Measurements from ENCODE around the gene AGK. TPM values are rescaled to one million over a fixed set of nuclear protein-coding genes. Genes with fewer than 3 reads are reported as not detected.

Gene AGK
- polyA plus RNA-seq, 2 of the 4 experiments (the other 2 are of a cell fraction): 29.6 to 63.5 TPM

- H3K4me2 ChIP-seq: no peak overlapping the region
- POLR2A ChIA-PET: no interaction called here
- WGBS (ENCODE audit: missing lambda C conversion rate): 89% methylated on average over 4 of the region's 4 CpGs
- H3K27ac ChIP-seq: no peak overlapping the region
- TF ChIP-seq CBX8 (IDR thresholded peaks at IDR 0.05): no peak
- TF ChIP-seq MAZ (IDR thresholded peaks at IDR 0.05; ENCODE audit: borderline replicate concordance, low read depth, low read length): no peak
- TF ChIP-seq FOXS1 (CRISPR knock-in tag; IDR thresholded peaks at IDR 0.05): no peak
- H3K9me3 ChIP-seq: no peaks in the 10 kb centered on the region
- CTCF ChIA-PET: interaction anchor here (0.9 to 1.0 kb wide), 2 partner anchors 17 to 24 kb away, joined by 3 read pairs; no protein-coding TSS in a partner anchor
- no peak overlapping the region for H3K4me3 ChIP-seq
- no peaks in the 10 kb centered on the region for H3K4me1 ChIP-seq
- DNase-seq (ENCODE audit: low read depth in 1 of 2, low spot score in 1 of 2) (no peak), ATAC-seq (no peak), FAIRE-seq (no peak)
These were observed 79.4 kb downstream of the AGK start for GRCh38 chr7:141630621-141631020.

GRCh38 chr7:141631525-141631924 is 80.3 kb downstream of the AGK start:
- FAIRE-seq: no peak

More at GRCh38 chr7:141631525-141631924, 80.3 kb downstream of the AGK start:
- Histone ChIP-seq H3K4me2 (no peak overlapping the region), H3K4me1 (no peaks in the 10 kb centered on the region), H3K27ac (no peak overlapping the region), H3K9me3 (no peaks in the 10 kb centered on the region), H3K4me3 (no peak overlapping the region)
- ChIA-PET CTCF (interaction anchor here (0.9 to 1.1 kb wide), 2 partner anchors 16 to 98 kb away, joined by 3 read pairs; no protein-coding TSS in a partner anchor), POLR2A (no interaction called here)
- TF ChIP-seq E2F6 (IDR thresholded peaks at IDR 0.05; ENCODE audit: borderline replicate concordance, low read depth): no peak
- no peak for TF ChIP-seq JUNB (IDR thresholded peaks at IDR 0.05)
- no peak for TF ChIP-seq RARB (CRISPR knock-in tag; IDR thresholded peaks at IDR 0.05)
- TF ChIP-seq NFE2L2 (conservative IDR thresholded peaks at IDR 0.05; ENCODE audit: low read length): no peak
- TF ChIP-seq PBX3 (IDR thresholded peaks at IDR 0.05): no peak
- TF ChIP-seq ZFP36 (IDR thresholded peaks at IDR 0.05; ENCODE audit: borderline replicate concordance, partially characterized antibody): no peak
- TF ChIP-seq POLR2AphosphoS2 (conservative IDR thresholded peaks at IDR 0.05; ENCODE audit: low read length): no peak
- TF ChIP-seq REST (IDR thresholded peaks at IDR 0.05): no peak
- no peak for TF ChIP-seq HDAC2 (IDR thresholded peaks at IDR 0.05)
- TF ChIP-seq NR3C1 (IDR thresholded peaks at IDR 0.05): no peak
- TF ChIP-seq CEBPB (IDR thresholded peaks at IDR 0.05): no peak
- TF ChIP-seq ZNF302 (CRISPR knock-in tag; IDR thresholded peaks at IDR 0.05): no peak
- no peak for TF ChIP-seq HMGXB4 (CRISPR knock-in tag; IDR thresholded peaks at IDR 0.05; ENCODE audit: borderline replicate concordance)
- no peak for TF ChIP-seq HOXB5 (CRISPR knock-in tag; IDR thresholded peaks at IDR 0.05)
- no peak for TF ChIP-seq CTCF (IDR thresholded peaks at IDR 0.05)
- no peak for TF ChIP-seq SREBF2 (IDR thresholded peaks at IDR 0.05)
- no peak for TF ChIP-seq GATA3 (IDR thresholded peaks at IDR 0.05; ENCODE audit: borderline replicate concordance)
- no peak for TF ChIP-seq CHD2 (IDR thresholded peaks at IDR 0.05; ENCODE audit: low read length, partially characterized antibody)
- no peak for TF ChIP-seq KDM1A (IDR thresholded peaks at IDR 0.05; ENCODE audit: low read depth)
- no peak for TF ChIP-seq RAD21 (conservative IDR thresholded peaks at IDR 0.05 in 1 of 2, IDR thresholded peaks at IDR 0.05 in 1 of 2)
- DNase-seq (ENCODE audit: low read depth in 1 of 2, low spot score in 1 of 2) (no peak), ATAC-seq (no peak)
- 95% methylated on average over 2 of the region's 2 CpGs for WGBS (ENCODE audit: missing lambda C conversion rate)

Measured in A549 (cell line).